NOMO-1 treated with DMSO at 0.1 percent for 48 hours (cell line): ENCODE data around the gene ANHX.

Source experiments
- DNase-seq: peaks from one replicate; lab custom pipeline; 2025; ENCODE audit not compliant: unreplicated experiment; lab: John Stamatoyannopoulos, UW

Gene ANHX

GRCh38 chr12:133203344-133204263 is 32.1 kb downstream of the ANHX start:
- DNase-seq, result peak; percentile 6

GRCh38 chr12:133202493-133203343 is 33.0 kb downstream of the ANHX start:
- DNase-seq, result no peak

DNA sequence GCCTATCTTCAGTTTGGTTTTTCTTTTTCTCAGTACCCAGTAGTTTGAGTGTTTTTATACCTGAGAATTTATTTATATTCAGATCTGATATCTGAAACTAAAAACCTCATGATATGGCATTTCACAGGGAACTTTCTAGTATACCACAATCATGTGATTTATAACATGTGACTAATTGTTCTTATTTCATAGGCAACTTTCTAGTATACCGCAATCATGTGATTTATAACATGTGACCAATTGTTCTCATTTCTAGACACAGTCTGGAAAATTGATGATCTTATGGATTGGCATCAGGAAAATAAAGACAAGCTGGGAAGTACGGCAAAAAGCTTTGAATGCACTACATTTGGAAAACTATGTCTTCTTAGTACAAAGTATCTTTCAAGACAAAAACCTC is 33.8 kb downstream of the ANHX start:
- DNase-seq, result no peak

GRCh38 chr12:133192847-133193246 is 42.8 kb downstream of the ANHX start:
- no peak for DNase-seq

DNA sequence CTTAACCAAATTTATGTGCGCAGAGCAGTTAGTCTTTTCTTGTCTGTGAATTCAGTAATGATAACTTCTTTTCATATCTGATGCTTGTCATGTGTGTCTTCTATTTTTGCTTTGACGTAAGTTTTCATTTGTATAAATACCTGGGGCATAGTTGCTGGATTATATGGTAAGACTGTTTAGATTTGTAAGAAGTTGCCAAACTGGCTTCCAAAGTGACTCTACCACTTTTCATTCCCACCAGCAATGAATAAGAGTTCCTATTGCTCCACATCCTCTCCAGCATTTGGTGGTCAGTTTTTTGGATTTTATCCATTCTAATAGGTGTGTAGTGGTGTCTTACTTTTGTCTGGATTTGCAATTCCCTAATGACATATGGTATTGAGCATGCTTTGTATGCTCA is 45.5 kb downstream of the ANHX start:
- no peak for DNase-seq

DNA sequence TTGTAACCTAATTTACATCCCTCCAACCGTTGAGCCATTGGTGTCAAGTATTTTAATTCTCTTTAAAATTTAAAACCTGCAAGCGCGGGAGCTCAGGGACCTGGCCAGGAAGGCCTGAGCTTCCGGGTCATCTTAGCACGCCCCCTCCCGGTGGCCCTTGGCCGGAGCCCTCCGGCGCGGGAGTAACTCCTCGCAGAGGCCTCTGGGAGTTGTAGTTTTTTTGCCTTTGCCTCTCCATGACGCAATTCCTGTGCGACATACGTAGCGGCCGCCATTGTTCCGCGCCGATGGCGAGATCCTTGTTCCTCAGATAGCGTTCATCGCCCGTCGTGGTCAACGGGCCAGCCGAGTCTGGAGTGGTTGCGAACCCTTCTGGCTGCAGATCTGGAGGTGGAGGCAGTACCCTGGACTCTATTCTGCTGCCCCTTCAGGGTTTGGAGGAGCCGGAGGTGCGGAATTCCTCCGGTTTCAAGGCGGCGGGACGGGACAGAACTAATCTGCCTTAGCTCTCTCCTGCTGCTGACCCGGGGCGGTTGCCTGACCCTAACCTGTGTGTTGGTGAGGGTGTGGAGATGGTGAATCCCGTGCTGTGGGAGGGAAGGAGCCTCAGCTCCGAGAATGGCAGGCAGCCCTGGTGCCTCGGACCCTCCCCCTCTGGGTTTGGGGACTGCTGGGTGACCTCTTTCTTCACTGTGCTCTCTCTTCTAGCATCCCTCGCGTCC is 54.3 kb downstream of the ANHX start, which contains the start of gene ZNF268:
ZNF268 (plus strand) TSS at position 258 of the 722 bp plus-strand sequence. CDS start 503 bp downstream, outside the sequence.
- DNase-seq, result peak; percentile 93

DNA sequence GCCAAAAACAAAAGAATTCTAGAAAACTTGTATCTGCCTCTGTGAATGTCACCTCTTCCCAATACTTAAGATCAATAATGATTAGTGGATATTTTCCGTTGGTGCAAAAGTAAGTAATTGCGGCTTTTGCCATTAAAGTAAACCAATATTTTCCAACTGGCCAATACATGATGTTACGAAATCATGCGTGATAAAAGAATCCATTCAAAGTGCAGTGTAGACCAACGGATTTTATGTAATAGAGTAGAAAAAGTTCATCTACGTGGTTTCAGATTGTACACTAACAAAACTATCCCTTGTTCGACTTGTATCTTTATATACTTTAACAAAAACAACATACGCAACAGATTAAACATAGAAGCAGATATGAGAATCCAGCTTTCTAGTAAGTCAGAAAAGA is 55.0 kb downstream of the ANHX start:
- DNase-seq, result no peak

DNA sequence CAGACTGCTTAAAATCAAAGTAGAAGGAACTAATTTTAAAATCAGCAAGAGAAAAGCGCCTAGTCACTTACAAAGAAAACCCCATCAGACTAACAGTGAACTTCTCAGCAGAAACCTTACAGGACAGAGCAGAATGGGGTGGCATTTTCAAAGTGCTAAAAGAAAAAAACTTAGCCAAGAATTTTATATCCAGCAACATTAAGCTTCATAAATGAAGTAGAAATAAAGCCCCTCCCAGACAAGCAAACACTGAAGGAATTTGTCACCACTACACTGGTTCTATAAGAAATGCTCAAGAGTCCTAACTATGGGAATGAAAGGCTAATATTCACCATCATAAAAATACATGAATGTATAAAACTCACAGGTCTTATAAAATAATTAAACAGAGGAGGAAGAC is 60.8 kb downstream of the ANHX start:
- DNase-seq, result no peak

GRCh38 chr12:133172491-133172890 is 63.2 kb downstream of the ANHX start:
- no peak for DNase-seq
